TTC549 (cell line): ENCODE measurements around the gene FETUB.
"Not testable (repeated sequence)": the region's sequence is repeated elsewhere in the genome, so short reads cannot be mapped to it uniquely, and the experiment has no call there.

Source experiments
- FAIRE-seq: peaks from 2 replicates; lab custom pipeline; 2012; peaks lifted over from hg19 to GRCh38; lab: Jason Lieb, UNC

The FETUB gene

GRCh38 chr3:186613637-186614265 is 26.4 kb upstream of the FETUB start:
- no peak for FAIRE-seq

DNA sequence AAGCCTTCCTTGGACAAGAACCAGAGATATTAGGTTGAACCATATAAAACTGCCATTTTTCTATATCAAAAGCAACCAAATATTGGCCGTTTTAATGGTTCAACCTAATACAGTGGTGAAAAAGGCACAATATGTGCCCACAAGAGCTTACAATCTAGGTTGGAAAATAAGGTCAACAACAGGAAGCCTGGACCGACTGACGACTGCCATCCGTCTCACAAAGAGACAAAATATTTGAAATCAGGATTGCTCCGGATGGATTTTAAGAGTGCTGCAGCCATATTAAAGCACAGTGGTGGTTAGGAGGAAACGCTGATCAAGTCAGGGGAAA is 26.0 kb upstream of the FETUB start:
- no peak for FAIRE-seq

- peak; percentile 5 for FAIRE-seq
Measured at GRCh38 chr3:186614597-186615483, 25.4 kb upstream of the FETUB start.

DNA sequence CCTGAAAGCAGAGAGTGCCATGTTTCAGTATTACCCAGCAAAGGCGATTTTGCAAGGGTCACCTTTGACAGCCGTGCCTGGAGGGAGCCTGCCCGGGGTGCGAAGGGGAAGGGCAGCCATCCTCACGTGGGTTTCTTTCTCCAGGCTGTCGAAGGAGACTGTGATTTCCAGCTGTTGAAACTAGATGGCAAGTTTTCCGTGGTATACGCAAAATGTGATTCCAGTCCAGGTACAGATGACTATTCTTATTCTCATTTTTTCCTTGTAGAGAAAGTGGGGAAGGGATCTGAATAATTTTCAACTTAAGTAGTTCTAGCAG is 23.9 kb upstream of the FETUB start:
- no peak for FAIRE-seq

- no peak for FAIRE-seq
Measured at GRCh38 chr3:186617036-186617946, 22.9 kb upstream of the FETUB start.

GRCh38 chr3:186618318-186618938 is 21.8 kb upstream of the FETUB start:
- no peak for FAIRE-seq

DNA sequence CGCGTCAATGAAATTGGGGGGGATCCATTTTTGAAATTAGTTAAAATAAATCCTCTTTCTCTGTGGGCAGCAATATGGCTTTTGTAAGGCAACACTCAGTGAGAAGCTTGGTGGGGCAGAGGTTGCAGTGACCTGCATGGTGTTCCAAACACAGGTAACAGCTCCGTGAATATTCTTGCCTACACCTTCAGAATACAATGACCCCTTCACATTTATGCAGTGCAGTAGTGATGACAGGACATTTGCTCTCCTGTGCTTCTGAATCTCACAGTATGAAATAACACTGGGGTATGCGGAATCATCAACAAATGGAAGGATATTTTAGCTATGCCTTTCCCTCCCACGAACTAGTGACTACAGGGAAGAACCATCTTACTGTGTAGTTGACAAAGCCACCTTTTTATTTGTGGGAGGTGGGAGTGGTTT is 20.4 kb upstream of the FETUB start:
- FAIRE-seq, result no peak

DNA sequence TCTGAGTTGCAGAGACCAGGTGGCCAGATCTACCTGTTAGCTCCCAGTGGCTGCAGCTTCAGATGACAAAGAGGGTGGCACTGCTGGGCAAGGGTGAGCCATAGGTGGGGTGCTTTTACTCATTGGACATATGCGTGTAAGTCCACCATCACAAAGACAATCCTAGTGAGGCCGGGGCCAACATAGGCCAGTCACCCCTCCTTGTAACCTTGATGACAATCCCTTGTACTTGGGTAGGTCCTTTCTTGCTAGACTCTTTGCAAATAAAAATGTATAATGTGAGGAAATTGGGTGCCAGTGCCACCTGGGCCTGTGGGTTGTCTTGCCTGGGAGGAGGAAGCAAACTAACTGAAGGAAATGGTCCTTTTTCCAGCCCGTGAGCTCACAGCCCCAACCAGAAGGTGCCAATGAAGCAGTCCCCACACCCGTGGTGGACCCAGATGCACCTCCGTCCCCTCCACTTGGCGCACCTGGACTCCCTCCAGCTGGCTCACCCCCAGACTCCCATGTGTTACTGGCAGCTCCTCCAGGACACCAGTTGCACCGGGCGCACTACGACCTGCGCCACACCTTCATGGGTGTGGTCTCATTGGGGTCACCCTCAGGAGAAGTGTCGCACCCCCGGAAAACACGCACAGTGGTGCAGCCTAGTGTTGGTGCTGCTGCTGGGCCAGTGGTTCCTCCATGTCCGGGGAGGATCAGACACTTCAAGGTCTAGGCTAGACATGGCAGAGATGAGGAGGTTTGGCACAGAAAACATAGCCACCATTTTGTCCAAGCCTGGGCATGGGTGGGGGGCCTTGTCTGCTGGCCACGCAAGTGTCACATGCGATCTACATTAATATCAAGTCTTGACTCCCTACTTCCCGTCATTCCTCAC is 19.7 kb upstream of the FETUB start:
- no peak for FAIRE-seq

DNA sequence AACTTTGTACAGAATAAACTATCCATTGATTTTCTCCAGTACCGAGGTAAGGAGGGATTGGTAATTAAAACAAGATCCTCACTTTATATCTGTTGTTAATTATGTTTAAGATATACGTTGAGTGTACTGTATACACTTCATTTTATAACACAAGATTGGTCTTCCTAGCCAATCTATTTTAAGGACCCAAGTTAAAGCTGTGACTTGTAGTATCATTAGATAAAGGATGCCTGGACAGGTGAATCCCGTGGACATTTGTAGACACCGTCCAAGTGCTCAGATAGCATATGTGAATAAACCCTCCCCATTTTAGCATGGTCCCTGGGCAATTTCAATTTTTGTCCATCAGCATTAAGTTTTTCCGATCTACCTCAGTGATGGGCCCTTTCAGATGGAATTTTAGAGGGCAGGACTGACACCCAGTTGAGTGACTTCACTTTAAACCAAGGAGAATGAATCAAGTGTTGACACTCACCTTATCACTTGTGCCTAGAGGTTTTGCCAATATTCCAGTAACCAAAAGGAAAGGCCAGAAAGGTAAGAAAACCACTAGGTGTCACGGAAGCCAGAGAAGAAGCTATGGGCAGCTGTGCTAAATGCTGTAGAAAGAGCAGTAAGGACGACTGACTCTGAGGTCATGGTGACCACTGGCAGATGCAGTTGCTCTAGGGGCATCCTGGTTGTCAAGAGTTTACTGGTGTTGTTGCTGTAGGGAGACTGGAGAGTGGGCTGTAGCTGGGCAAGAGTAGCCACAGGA is 18.1 kb upstream of the FETUB start:
- no peak for FAIRE-seq

GRCh38 chr3:186622651-186623310 is 17.4 kb upstream of the FETUB start:
- FAIRE-seq, result no peak

GRCh38 chr3:186624598-186624997 is 15.6 kb upstream of the FETUB start:
- no peak for FAIRE-seq

- FAIRE-seq, result no peak
Measured at GRCh38 chr3:186625600-186626042, 14.6 kb upstream of the FETUB start.

- no peak for FAIRE-seq
Measured at GRCh38 chr3:186626254-186626847, 13.8 kb upstream of the FETUB start.

- no peak for FAIRE-seq
Measured at GRCh38 chr3:186627852-186628414, 12.3 kb upstream of the FETUB start.

DNA sequence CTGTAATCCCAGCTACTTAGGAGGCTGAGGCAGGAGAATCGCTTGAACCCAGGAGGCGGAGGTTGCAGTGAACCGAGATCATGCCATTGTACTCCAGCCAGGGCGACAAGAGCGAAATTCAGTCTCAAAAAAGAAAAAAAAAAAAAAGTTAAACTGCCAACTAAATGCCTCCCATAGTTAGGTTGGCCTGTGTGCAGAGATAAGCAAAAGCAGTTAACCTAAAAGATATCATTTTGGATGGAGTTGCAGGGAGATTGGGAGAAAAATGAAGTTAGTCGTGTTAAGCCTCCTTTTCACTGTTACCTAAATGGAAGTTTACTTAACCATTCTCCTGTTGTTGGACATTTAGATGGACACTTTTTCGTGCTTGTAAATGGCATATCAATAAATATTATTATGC is 11.4 kb upstream of the FETUB start:
- FAIRE-seq, result no peak

- FAIRE-seq, result no peak
Measured at GRCh38 chr3:186630950-186631641, 9.1 kb upstream of the FETUB start.

DNA sequence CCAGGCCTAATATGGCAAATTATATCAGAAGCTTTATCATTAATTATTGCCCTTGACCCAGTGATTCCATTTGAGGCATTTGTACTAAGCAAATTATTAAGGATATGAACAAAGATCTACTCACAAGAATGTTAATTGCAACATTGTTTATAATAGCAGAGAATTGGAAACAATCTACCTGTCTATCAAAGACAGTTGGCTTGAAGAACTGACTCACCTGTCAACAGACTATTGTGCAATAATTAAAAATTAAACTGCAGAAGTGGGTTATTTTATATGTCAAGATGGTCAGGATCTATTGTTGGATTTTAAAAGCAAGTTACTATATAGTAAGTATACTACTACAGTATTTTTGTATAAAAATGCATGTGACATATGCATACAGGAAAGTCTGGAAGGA is 6.7 kb upstream of the FETUB start:
- FAIRE-seq, result no peak

DNA sequence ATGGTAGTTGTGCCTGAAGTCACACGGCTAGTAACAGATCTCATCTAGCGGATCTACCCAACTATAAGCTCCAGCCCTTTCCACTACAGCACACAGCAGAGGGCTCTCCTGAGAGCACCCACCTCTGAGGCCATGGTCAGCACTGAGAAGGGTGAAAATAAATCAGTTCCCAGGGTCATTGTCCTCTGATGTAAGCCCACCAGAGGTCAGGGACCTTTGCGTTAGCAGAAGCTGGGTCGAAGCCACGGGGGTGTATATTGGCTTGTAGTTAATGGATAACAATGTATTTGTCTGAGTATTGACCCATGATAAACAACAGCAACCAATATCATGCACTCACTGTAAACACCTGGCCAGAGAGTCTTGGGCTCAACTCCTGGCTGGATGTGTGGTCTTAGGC is 6.0 kb upstream of the FETUB start:
- FAIRE-seq, result not testable (repeated sequence)

GRCh38 chr3:186635532-186635931 is 4.7 kb upstream of the FETUB start:
- no peak for FAIRE-seq
